Raji (cell line): ENCODE data around the gene CLEC4F.

ENCODE experiments used
- POLR2A ChIP-seq: IDR thresholded peaks from 2 replicates; pipeline ENCODE4 v1.6.1; 2011; ENCODE audit warnings: low read depth, low read length, control low read depth; ENCODE audit not compliant: insufficient read depth

CLEC4F gene

GRCh38 chr2:70820499-70820898, at the start of gene CLEC4F:
Gene CLEC4F (minus strand): TSS chr2:70820599. CDS start chr2:70820523, 76 bp downstream.
- TF ChIP-seq POLR2A, result no peak

- no peak for TF ChIP-seq POLR2A
Observed at GRCh38 chr2:70868970-70869369, 48.6 kb upstream of the CLEC4F start.

GRCh38 chr2:70861777-70862625, 41.6 kb upstream of the CLEC4F start:
- no peak for TF ChIP-seq POLR2A

- no peak for TF ChIP-seq POLR2A
Observed at GRCh38 chr2:70855667-70856066, 35.3 kb upstream of the CLEC4F start.

- TF ChIP-seq POLR2A, result no peak
Observed at GRCh38 chr2:70854411-70854810, 34.0 kb upstream of the CLEC4F start.

GRCh38 chr2:70852824-70853223, 32.4 kb upstream of the CLEC4F start:
- no peak for TF ChIP-seq POLR2A

- no peak for TF ChIP-seq POLR2A
Observed at GRCh38 chr2:70851704-70852103, 31.3 kb upstream of the CLEC4F start.

GRCh38 chr2:70850925-70851324, 30.5 kb upstream of the CLEC4F start:
- no peak for TF ChIP-seq POLR2A

GRCh38 chr2:70842401-70842800, 22.0 kb upstream of the CLEC4F start:
- TF ChIP-seq POLR2A, result no peak

GRCh38 chr2:70837980-70838925, 17.9 kb upstream of the CLEC4F start:
- no peak for TF ChIP-seq POLR2A

GRCh38 chr2:70835643-70836042, 15.2 kb upstream of the CLEC4F start, which contains the start of gene CD207:
Gene CD207 (minus strand): TSS chr2:70835816. CDS start chr2:70835776, 40 bp downstream.
- TF ChIP-seq POLR2A, result no peak

GRCh38 chr2:70834881-70835280, 14.5 kb upstream of the CLEC4F start:
- no peak for TF ChIP-seq POLR2A

GRCh38 chr2:70834106-70834505, 13.7 kb upstream of the CLEC4F start:
- TF ChIP-seq POLR2A, result no peak

GRCh38 chr2:70833246-70833645, 12.8 kb upstream of the CLEC4F start:
- TF ChIP-seq POLR2A, result no peak

- TF ChIP-seq POLR2A, result no peak
Observed at GRCh38 chr2:70832386-70832785, 12.0 kb upstream of the CLEC4F start.

GRCh38 chr2:70831861-70832260, 11.5 kb upstream of the CLEC4F start:
- no peak for TF ChIP-seq POLR2A
